Activated CD4-positive, alpha-beta T cell treated with anti-CD3 and anti-CD28 coated beads, Interleukin-2, amount 50 U/mL, for 24 hours (primary cell): ENCODE measurements around the gene NADK2.
"Not testable (repeated sequence)": the region's sequence is repeated elsewhere in the genome, so short reads cannot be mapped to it uniquely, and the experiment has no call there.

Experiments
- DNase-seq, 2 donors: peaks; one replicate each; pipeline ENCODE4 v3.0.0-alpha.2; 2020; ENCODE audit warnings: low read depth in 1 of 2, low spot score in 1 of 2

Gene NADK2

GRCh38 chr5:36209664-36210063 is 32.1 kb downstream of the NADK2 start:
- no peak for DNase-seq

- no peak for DNase-seq
These were observed 32.9 kb downstream of the NADK2 start for GRCh38 chr5:36208786-36209185.

DNA sequence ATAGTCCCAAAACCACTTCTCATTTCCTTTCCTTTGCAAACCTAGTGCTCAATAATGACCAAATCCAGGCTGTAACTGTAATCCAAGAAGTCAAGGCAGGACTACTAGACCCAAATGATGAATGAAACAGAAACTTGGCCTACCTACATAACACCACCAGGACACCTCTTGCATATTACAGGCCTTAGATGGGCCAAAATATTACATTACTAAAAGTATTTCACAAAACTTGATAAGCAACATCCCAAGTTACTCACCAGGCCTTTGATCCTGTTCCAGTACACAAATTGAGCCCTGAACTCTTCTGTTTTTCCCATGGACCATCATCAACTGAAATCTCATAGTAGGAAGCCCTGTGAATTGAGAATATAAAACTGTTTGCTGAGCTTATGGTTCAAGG is 34.8 kb downstream of the NADK2 start:
- no peak for DNase-seq

GRCh38 chr5:36205329-36205728 is 36.4 kb downstream of the NADK2 start:
- no peak for DNase-seq

GRCh38 chr5:36202521-36202961 is 39.2 kb downstream of the NADK2 start:
- no peak for DNase-seq

GRCh38 chr5:36200513-36200912 is 41.2 kb downstream of the NADK2 start:
- DNase-seq: no peak

DNA sequence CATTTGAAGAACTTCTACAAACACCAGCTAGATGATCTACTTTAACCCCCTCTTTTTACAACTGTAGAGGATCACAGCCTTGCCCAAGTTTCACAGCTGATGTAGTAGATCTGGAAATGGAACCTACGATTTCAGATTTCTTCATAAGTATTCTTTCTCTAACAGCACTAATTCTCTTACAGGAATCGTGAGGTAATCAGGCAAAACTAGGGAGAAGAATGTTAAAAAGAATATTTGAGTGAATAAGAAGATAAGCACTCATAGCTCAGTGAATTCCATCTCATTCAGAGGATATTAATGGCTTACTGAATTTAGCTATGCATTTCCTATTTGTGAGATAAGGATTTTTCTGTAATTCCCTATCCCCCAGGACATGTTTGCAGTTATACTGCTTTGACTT is 42.1 kb downstream of the NADK2 start:
- DNase-seq: no peak

- DNase-seq: not testable (repeated sequence)
These were observed 42.9 kb downstream of the NADK2 start for GRCh38 chr5:36198783-36199182.

DNA sequence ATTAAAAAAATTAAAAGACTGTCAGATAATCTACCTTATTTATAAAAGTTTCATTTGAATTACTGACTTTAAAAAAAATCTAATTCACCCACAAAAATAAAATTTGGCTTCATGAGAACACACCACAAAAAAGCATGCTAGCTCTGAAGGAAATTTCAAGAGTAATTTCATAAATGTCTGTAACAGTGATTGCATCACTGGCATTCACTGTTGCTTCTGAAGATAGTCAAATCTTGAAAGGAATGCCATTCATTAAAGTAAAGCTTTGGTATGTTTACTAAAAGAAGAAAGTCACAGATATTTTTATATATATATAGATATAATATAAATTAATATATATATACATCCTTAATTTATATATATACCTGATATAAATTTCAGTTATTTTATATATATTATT is 43.4 kb downstream of the NADK2 start:
- DNase-seq: no peak

DNA sequence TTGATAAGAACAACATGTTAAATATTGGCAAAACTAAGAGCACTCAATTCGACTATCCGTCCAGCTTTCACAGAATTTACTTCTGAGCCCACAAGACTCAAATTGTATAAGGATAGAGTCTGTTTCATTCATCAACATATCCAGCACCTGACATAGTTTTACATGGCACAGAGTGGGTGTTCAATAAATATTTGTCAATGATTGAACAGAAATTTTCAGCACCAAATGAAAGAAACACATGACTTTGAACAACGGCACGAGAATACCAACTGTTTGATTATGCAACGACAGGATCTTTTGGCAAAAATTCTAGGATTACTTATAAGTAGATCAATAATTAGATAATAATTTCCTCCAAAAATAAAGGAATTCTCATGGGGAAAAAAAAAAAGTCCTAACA is 48.0 kb downstream of the NADK2 start:
- DNase-seq: no peak

DNA sequence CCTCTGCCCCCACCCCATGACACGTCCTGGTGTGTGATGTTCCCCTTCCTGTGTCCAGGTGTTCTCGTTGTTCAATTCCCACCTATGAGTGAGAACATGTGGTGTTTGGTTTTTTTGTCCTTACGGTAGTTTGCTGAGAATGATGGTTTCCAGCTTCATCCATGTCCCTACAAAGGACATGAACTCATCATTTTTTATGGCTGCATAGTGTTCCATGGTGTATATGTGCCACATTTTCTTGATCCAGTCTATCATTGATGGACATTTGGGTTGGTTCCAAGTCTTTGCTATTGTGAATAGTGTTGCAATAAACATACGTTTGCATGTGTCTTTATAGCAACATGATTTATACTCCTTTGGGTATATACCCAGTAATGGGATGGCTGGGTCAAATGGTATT is 57.3 kb downstream of the NADK2 start:
- not testable (repeated sequence) for DNase-seq

- DNase-seq: no peak
These were observed 60.0 kb downstream of the NADK2 start for GRCh38 chr5:36181774-36182173.

DNA sequence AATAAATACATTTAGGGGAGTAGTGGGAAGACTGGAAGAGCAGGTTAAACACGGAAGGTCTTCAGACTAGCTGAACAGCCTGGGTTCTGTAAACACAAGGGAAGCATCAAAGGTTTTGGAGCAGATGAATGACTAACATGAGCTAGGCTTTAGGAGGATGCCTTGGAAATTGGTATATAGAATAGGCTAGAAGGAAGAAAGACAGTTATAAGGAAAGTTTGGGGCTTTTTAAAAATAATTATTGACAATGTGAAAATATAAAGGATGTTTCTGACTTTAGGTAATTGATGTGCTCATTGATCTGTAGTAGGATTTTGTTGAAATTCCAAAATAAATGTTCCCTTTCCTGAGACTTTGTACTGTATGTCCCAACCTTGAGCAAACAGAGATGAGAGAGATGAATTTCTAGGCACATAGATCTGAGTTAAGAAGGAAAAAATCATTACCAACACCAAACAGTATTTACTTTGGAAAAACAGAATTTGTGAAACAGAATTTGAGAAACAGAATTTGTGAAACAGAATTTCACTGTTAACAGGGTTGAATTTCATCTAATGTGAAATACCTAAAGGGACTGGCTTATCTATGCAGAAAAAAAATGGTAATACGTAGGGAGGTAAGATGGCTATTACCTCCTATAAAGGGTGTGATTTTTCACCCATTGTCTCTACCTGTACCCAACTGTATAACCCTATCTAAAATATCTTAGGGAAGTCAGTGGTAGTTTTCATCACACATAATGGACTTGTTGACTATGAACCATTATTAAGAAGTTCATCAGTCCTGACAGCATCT is 61.0 kb downstream of the NADK2 start:
- no peak for DNase-seq

GRCh38 chr5:36179950-36180349 is 61.8 kb downstream of the NADK2 start:
- no peak for DNase-seq

DNA sequence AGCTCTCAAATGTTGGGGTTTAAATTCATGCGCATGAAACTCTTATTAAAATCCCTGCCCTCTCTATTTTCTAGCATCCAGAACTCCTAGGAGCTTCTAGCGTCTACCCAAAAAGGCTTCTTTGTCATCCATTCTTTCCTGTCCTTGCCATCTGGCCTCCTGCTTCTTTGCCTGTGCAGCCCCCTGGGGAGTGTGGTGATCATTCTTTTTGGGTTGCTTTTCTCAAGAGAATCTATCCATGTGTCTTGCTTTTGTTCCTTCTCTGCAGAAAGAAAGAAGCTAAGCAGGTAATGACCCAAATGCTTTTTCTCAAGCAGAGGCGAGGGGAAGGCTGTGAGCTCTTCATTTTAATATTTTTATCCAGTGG is 63.2 kb downstream of the NADK2 start:
- no peak for DNase-seq

DNA sequence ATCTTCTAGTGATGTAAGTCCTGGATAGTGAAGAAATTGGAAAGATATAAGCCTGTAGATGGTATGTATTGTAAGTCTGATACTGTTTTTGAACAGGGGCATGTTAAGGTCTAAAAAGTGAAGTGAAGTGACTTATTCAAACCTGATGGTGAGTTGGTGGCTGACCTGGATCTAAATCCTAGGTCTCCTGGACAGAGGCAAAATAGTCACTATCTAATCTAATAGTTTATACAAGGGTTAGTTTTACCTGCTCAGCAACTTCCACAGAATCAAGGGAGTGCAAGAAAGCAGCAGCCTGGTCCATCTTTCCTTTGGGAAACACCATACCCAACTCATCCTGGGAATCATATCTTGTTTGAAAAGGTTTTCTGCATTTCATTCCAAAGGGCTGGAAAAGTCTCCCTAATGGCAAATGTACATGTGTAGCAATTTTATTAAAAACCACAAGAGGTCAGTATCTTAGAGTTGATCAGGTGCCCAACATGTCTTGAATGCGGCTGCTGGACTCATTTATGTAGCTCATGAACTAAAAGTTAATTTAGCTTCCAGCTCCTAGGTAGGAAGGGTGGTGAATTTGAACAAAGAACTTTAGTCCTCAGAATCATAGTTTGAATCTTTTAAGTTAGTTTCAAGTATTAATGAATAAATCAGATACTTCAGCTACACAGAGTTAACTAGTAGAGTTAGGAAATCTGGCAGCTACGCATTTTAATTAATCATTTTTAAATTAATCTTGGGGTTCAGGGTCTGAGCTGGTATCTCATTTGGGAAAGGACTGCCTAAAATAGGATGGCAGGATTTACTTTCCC is 63.8 kb downstream of the NADK2 start:
- DNase-seq: no peak

- DNase-seq: no peak
These were observed 64.6 kb downstream of the NADK2 start for GRCh38 chr5:36177154-36177553.

- no peak for DNase-seq
These were observed 66.7 kb downstream of the NADK2 start for GRCh38 chr5:36175043-36175442.

DNA sequence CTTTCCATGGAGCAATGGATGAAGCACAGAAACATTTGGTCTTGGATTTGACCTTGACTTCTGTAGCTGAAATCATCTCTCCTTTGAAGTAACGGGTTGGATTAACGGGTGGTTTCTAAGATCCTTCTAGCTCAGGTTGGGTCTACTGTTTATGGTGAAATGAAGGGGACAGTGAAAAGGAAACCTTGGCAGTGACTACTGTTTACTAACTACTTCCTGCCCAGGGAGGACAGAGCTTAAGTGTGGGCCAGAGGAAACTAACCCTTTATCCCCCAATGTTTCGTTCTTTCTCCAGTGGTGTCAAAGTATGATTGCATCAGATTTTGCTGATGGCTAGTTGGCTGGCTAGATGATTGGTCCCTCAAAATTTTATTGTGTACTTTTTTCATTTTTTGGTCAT is 67.6 kb downstream of the NADK2 start:
- no peak for DNase-seq

DNA sequence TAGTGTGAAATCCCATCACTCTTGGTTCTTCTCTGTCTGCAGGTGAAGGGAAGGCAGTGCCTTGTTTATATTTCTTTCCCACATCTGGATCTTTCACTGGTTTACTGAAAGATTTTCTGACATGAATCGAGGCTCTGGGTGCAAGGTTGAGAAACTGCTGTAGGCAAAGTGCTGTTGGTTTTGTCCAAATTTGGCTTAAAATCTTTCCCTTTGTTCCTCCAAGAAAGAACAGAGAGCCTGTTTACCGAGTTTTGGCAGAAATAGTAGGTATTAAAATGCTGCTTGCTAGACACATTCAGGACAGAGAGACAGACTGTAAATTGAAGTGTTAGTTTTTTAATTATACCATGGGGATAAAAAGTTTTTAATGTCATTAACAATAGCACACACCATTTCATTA is 68.3 kb downstream of the NADK2 start:
- no peak for DNase-seq

- DNase-seq: no peak
These were observed 69.1 kb downstream of the NADK2 start for GRCh38 chr5:36172599-36172998.

- DNase-seq: no peak
These were observed 70.8 kb downstream of the NADK2 start for GRCh38 chr5:36170832-36171424.
